ENCODE data around the gene PWWP2A. TPM values are rescaled to one million over a fixed set of nuclear protein-coding genes. Genes with fewer than 3 reads are reported as not detected.
A peak's percentile ranks its signal among the peaks of the same experiment; 100 is the strongest.

Gene PWWP2A
- total RNA-seq, 1 experiment from 2014 or later: 66.7 TPM

DNA sequence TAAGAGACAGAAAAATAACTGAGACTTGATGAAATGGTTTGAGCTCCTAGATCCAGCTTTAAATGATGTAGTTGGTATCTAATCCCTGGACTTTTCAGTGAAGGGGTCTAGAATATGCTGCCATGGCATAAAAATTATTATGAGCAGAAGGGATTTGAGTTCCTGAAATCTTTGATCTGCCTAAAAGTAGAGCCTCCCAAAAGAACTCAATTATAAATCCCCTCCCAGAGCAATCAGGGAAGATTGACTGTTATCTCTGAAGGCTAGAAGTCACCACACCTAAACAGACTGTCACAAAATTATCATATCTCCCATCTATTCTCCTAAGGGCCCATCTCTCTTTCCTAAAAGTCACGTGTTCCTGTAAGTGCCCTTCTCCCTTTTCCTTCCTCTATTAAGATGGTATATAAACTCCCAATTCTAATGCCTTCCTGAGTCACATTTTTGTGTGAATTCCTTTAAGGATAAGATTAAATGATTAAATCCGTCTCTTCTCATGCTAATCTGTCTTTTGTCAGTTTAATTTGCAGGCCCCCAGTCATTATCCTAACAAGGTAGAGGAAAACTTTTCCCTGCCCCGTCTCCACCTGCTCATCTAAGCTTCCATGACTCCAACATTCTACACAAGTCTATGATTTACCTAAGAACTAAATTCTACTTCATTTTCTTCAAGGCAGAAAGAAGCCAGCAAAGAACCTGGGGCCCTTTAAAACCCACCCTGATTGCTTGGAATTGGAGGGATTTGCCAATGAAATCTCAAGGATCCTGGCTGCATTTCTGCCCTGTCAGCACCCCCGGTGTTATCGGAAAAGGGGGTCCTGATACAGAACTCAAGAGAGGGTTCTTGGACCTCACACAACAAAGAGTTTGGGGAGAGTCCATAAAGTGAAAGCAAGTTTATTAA, 47.1 kb upstream of the PWWP2A start:
- peak overlapping the region; percentile 55 for H3K9ac ChIP-seq (ENCODE audit: extremely low read depth, insufficient read length, low read length)
- H3K4ac ChIP-seq (ENCODE audit: low read depth, low read length): peak overlapping the region; percentile 90; the same call in 1 of the 2 replicates
- H2AFZ ChIP-seq (ENCODE audit: low read length): no peak overlapping the region

More for the DNA sequence above, 47.1 kb upstream of the PWWP2A start:
- Mint-ChIP-seq H3K27ac (peak overlapping the region; percentile 98 to 100 (median 99)), H3K4me1 (peaks cover 58 to 64% of the 10 kb centered on the region in 2 experiments), H3K27me3 (ENCODE audit: low read depth) (no peaks in the 10 kb centered on the region), H3K36me3 (ENCODE audit: insufficient read depth in 1 of 3, low read depth in 3 of 3) (no peaks in the 10 kb centered on the region; a peak in 2 of 7 replicates), H3K4me3 (peak overlapping the region; percentile 40 to 68), H3K9me3 (no peaks in the 10 kb centered on the region; a peak in 1 of 5 replicates)
- Histone ChIP-seq H4K91ac (ENCODE audit: insufficient read length, low read depth, low read length) (peak overlapping the region; percentile 93), H3T11ph (ENCODE audit: low read length) (peak overlapping the region; percentile 87), H2BK20ac (ENCODE audit: low read depth, low read length, poor library complexity, severe bottlenecking) (peak overlapping the region; percentile 99), H3K27ac (ENCODE audit: insufficient read length, low read depth, low read length) (peak overlapping the region; percentile 99), H3K4me2 (ENCODE audit: insufficient read depth, insufficient read length, low read length) (peak overlapping the region; percentile 67), H3K56ac (ENCODE audit: insufficient read length, low read depth, low read length) (no peak overlapping the region), H3K79me1 (ENCODE audit: insufficient read depth, low read depth, low read length, poor library complexity, severe bottlenecking) (no peaks in the 10 kb centered on the region), H3K27me3 (ENCODE audit: insufficient read depth, low read length) (no peaks in the 10 kb centered on the region), H2BK120ac (ENCODE audit: low read depth, low read length, poor library complexity, severe bottlenecking) (peak overlapping the region; percentile 97), H2AK5ac (ENCODE audit: insufficient read length, low read length) (peak overlapping the region; percentile 79), H3K4me1 (ENCODE audit: insufficient read depth, low read length) (peaks cover 14% of the 10 kb centered on the region; the same call in 1 of the 2 replicates), H2BK5ac (ENCODE audit: insufficient read length, low read length) (peak overlapping the region; percentile 95), H3K79me2 (ENCODE audit: insufficient read depth, low read length) (no peaks in the 10 kb centered on the region), H2BK15ac (ENCODE audit: low read depth, low read length) (no peak overlapping the region), H4K8ac (replicated peaks; ENCODE audit: insufficient read length, low read depth, low read length) (no peak overlapping the region), H4K20me1 (ENCODE audit: control insufficient read depth, insufficient read depth, insufficient read length) (no peaks in the 10 kb centered on the region), H3K23ac (ENCODE audit: insufficient read length, low read depth, low read length) (no peak overlapping the region), H3K9me3 (ENCODE audit: control insufficient read depth, low read depth, low read length) (no peaks in the 10 kb centered on the region), H2BK12ac (ENCODE audit: insufficient read length, low read depth, low read length) (peak overlapping the region; percentile 68), H3K18ac (ENCODE audit: insufficient read length, low read depth, low read length) (peak overlapping the region; percentile 91), H3K23me2 (ENCODE audit: insufficient read length, low read depth, low read length, poor library complexity, severe bottlenecking) (no peaks in the 10 kb centered on the region), H3K14ac (ENCODE audit: insufficient read depth, low read length) (peak overlapping the region; percentile 87; the same call in 1 of the 2 replicates), H4K5ac (ENCODE audit: insufficient read length, low read depth, low read length) (no peak overlapping the region)
- no CpG with 5 or more reads among the region's 5 CpGs for WGBS (ENCODE audit: extremely low coverage, insufficient read length, low lambda C conversion rate)
- TF ChIP-seq, protein P1, sequence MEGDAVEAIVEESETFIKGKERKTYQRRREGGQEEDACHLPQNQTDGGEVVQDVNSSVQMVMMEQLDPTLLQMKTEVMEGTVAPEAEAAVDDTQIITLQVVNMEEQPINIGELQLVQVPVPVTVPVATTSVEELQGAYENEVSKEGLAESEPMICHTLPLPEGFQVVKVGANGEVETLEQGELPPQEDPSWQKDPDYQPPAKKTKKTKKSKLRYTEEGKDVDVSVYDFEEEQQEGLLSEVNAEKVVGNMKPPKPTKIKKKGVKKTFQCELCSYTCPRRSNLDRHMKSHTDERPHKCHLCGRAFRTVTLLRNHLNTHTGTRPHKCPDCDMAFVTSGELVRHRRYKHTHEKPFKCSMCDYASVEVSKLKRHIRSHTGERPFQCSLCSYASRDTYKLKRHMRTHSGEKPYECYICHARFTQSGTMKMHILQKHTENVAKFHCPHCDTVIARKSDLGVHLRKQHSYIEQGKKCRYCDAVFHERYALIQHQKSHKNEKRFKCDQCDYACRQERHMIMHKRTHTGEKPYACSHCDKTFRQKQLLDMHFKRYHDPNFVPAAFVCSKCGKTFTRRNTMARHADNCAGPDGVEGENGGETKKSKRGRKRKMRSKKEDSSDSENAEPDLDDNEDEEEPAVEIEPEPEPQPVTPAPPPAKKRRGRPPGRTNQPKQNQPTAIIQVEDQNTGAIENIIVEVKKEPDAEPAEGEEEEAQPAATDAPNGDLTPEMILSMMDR (conservative IDR thresholded peaks at IDR 0.05): no peak
- DNase-seq: peak; percentile 46
